ENCODE results near the gene OSBPL8. TPM values are rescaled to one million over a fixed set of nuclear protein-coding genes. Genes with fewer than 3 reads are reported as not detected.
"Not testable (repeated sequence)": the region's sequence is repeated elsewhere in the genome, so short reads cannot be mapped to it uniquely, and the experiment has no call there.

OSBPL8 gene
- total RNA-seq, 4 donors from 2014 or later, result 75.9 to 167 (median 108) TPM

DNA sequence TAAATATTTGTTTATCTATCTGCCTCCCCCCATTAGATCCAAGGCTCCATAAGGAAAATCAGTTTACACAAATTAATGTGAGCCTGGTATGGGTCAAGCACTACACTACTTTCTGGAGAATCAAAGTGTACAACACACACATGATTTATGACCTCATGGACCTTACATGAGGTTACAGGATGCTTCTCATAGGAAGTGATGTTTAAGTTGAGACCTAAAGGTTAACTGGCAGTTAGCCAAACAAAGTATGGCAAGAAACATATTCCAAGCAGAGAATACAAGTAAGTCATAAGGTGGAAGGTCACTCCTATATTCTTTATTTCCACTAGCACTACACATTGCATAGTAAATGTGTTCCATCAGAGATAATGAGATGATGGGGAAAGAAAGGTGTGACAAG is 39.2 kb downstream of the OSBPL8 start:
- no peak overlapping the region for H3K4me3 ChIP-seq (ENCODE audit: low read depth, poor library complexity, severe bottlenecking)
- intact Hi-C loops (cut with DNase I; ENCODE audit: low total_unique reads), result no loop called here
- no peak for DNase-seq (ENCODE audit: low spot score in 2 of 2)
- no peak for TF ChIP-seq POLR2A (IDR thresholded peaks at IDR 0.05)
- TF ChIP-seq CTCF (IDR thresholded peaks at IDR 0.05), result no peak

- TF ChIP-seq POLR2A (IDR thresholded peaks at IDR 0.05) (no peak), CTCF (IDR thresholded peaks at IDR 0.05) (no peak)
- 82 to 93% methylated on average over 5 of the region's 5 CpGs for WGBS, 2 donors
- intact Hi-C loops (cut with DNase I; ENCODE audit: low total_unique reads), result no loop called here
- no peak overlapping the region for H3K4me3 ChIP-seq (ENCODE audit: low read depth, poor library complexity, severe bottlenecking)
- no peak for DNase-seq (ENCODE audit: low spot score in 2 of 2)
Observed at GRCh38 chr12:76519538-76519937, 40.0 kb downstream of the OSBPL8 start.

DNA sequence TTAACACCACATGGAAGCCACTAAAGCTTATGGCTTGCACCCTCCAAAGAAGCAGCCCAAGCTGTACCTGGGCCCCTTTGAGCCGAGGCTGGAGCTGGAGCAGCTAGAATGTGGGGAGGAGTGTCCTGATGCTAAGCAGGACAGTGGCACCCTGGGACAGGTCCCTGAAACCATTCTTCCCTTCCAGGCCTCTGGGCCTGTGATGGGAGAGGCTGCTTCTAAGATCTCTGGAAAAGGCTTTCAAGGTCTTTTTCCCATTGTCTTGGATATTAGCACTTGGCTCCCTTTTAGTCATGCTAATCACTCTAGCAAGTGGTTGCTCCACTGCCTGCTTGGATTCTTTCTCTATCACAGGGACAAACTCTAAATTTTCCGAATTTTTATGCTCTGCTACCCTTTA is 40.9 kb downstream of the OSBPL8 start:
- DNase-seq (ENCODE audit: low spot score in 2 of 2), result no peak
- WGBS, 2 donors, result 93 to 98% methylated on average over 2 of the region's 2 CpGs
- no peak overlapping the region for H3K4me3 ChIP-seq (ENCODE audit: low read depth, poor library complexity, severe bottlenecking)
- intact Hi-C loops (cut with DNase I; ENCODE audit: low total_unique reads), result no loop called here
- no peak for TF ChIP-seq CTCF (IDR thresholded peaks at IDR 0.05)
- TF ChIP-seq POLR2A (IDR thresholded peaks at IDR 0.05), result no peak

DNA sequence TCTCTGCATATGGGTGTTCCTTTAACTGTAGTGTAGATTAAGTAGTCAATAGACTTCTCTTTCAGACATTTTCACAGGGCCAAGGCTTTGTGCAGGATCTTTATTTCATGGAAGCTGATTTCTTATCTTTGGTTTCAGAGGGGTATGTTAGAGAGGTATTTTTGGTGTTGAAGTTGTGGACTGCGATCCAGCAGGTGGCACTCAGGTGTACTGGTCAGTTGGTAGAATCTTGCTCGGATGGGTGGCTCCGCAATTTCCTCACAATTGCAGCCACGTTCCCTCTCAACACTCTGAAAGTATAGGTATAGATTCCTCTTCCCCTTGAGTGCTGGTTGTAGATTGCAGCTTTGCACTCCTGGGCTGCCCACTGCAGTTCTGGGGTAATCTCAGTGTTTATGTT is 44.3 kb downstream of the OSBPL8 start:
- intact Hi-C loops (cut with DNase I; ENCODE audit: low total_unique reads), result no loop called here
- 97 to 98% methylated on average over 4 of the region's 4 CpGs for WGBS, 2 donors

GRCh38 chr12:76511116-76511716 is 48.4 kb downstream of the OSBPL8 start:
- WGBS, 2 donors, result 93 to 96% methylated on average over 4 of the region's 4 CpGs
- H3K4me3 ChIP-seq (ENCODE audit: low read depth, poor library complexity, severe bottlenecking); DNase-seq (ENCODE audit: low spot score in 2 of 2); intact Hi-C loops (cut with DNase I; ENCODE audit: low total_unique reads): not testable (repeated sequence)

More for the DNA sequence above, 44.3 kb downstream of the OSBPL8 start:
- DNase-seq (ENCODE audit: low spot score in 2 of 2), result no peak
- no peak for TF ChIP-seq CTCF (IDR thresholded peaks at IDR 0.05)
- TF ChIP-seq POLR2A (IDR thresholded peaks at IDR 0.05), result no peak
- H3K4me3 ChIP-seq (ENCODE audit: low read depth, poor library complexity, severe bottlenecking), result no peak overlapping the region

DNA sequence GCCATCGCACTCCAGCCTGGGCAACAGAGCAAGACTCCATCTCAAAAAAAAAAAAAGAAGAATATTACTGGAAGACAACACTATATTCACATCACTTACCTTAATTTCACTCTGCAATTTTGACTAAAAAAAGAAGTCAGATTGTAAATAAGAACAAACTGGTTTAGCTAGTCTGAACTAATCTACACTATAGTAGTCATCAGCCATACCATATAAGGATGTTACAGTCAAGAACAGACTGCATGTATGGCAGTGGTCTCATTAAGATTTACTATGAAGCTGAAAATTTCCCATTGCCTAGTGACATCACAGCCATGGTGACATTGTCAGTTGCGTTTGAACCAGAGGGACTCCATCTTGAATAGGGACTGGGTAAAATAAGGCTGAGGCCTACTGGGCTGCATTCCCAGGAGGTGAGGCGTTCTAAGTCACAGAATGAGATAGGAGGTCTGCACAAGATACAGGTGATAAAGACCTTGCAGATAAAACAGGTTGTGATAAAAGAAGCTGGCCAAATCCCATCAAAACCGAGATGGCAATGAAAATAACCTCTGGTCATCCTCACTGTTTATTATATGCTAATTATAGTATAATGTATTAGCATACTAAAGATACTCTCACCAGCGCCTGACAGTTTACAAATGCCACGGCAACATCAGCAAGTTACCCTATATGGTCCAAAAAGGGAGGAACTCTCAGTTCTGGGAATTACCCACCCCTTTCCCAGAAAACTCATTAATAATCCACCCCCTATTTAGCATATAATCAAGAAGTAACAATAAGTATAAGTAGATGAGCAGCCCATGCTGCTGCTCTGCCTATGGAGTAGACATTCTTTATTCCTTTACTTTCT is 51.2 kb downstream of the OSBPL8 start:
- H3K4me3 ChIP-seq (ENCODE audit: low read depth, poor library complexity, severe bottlenecking), result no peak overlapping the region
- DNase-seq (ENCODE audit: low spot score in 2 of 2), result no peak
- intact Hi-C loops (cut with DNase I; ENCODE audit: low total_unique reads), result no loop called here
- 87 to 96% methylated on average over 6 of the region's 6 CpGs for WGBS, 2 donors
- TF ChIP-seq CTCF (IDR thresholded peaks at IDR 0.05) (no peak), POLR2A (IDR thresholded peaks at IDR 0.05) (no peak)

Measured in lower leg skin (tissue), 4 donors.